NCI-H146 treated with DMSO at 0.1 percent for 48 hours (cell line): Measurements from ENCODE around the gene GDF9.

Source experiments
- DNase-seq: peaks from one replicate; lab custom pipeline; 2025; ENCODE audit not compliant: unreplicated experiment; lab: John Stamatoyannopoulos, UW

Gene GDF9

GRCh38 chr5:132839426-132840301, 26.6 kb downstream of the GDF9 start:
- DNase-seq = no peak

GRCh38 chr5:132838516-132839282, 27.6 kb downstream of the GDF9 start:
- DNase-seq = no peak

GRCh38 chr5:132837868-132838267, 28.4 kb downstream of the GDF9 start:
- DNase-seq = no peak

- DNase-seq = no peak
Measured at GRCh38 chr5:132836852-132837251, 29.4 kb downstream of the GDF9 start.

- DNase-seq = no peak
Measured at GRCh38 chr5:132834057-132834456, 32.2 kb downstream of the GDF9 start.

GRCh38 chr5:132832612-132833011, 33.7 kb downstream of the GDF9 start:
- no peak for DNase-seq

- no peak for DNase-seq
Measured at GRCh38 chr5:132831095-132831860, 35.0 kb downstream of the GDF9 start.

GRCh38 chr5:132830436-132831094, 35.7 kb downstream of the GDF9 start, which contains the start of gene SHROOM1:
TSS of gene SHROOM1 (minus strand) at chr5:132830647. CDS start at chr5:132826140, 4,507 bp downstream.
- peak; percentile 24 for DNase-seq

- peak; percentile 28 for DNase-seq
Measured at GRCh38 chr5:132829742-132830435, 36.4 kb downstream of the GDF9 start.

GRCh38 chr5:132828846-132829494, 37.3 kb downstream of the GDF9 start:
- DNase-seq = no peak

GRCh38 chr5:132827943-132828673, 38.2 kb downstream of the GDF9 start:
- no peak for DNase-seq

GRCh38 chr5:132826424-132827082, 39.7 kb downstream of the GDF9 start:
- no peak for DNase-seq

GRCh38 chr5:132825834-132826391, 40.4 kb downstream of the GDF9 start:
- DNase-seq = no peak

- no peak for DNase-seq
Measured at GRCh38 chr5:132825033-132825833, 41.0 kb downstream of the GDF9 start.

GRCh38 chr5:132824426-132824825, 41.8 kb downstream of the GDF9 start:
- DNase-seq = no peak

GRCh38 chr5:132823481-132824050, 42.7 kb downstream of the GDF9 start:
- no peak for DNase-seq
